ENCODE results near the gene EFNA5. TPM values are rescaled to one million over a fixed set of nuclear protein-coding genes. Genes with fewer than 3 reads are reported as not detected.

EFNA5 gene
- total and polyA plus RNA-seq, 5 donors from 2014 or later = 0.73 TPM; not detected in 4

DNA sequence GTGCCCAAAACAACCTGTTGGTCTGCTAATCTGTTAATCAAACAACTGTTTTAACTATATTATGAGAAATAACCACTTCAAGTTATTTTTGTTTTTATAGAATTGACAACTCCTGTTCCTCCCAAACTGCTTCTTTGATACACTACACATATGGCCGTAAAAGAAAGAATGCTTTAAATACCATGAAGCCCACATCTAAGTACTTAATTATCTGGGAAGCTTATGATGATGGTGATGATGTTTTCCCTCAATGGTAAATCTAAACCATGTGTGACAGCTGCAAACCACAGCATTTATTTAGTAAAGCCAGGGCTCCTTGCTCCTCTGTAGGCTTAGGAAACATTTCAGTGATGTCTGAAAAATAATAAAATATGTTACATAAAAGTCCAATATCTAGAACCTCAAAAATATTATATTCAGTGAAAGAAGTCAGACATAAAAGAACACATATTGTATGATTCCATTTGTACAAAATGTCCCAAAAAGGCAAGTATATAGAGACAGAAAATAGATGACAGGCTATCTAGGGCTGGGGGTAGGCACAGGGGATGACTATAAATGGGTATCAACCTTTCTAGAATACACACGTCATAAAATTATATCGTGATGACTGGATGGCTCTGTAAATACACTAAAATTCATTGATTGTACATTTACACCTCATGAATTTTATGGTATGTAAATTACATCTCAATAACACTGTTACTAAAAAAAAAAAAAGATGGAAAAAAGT, 154.1 kb downstream of the EFNA5 start:
- Mint-ChIP-seq H3K9me3 (peaks cover 0 to 5% (median 0%) of the 10 kb centered on the region in 7 donors), H3K36me3 (no peaks in the 10 kb centered on the region), H3K27ac (no peak overlapping the region), H3K4me1 (no peaks in the 10 kb centered on the region), H3K4me3 (no peak overlapping the region), H3K27me3 (no peaks in the 10 kb centered on the region)
- H3K4me1 ChIP-seq (ENCODE audit: control insufficient read depth, insufficient read depth, low read length, poor library complexity, severe bottlenecking) = no peaks in the 10 kb centered on the region
- no peaks in the 10 kb centered on the region for H3K36me3 ChIP-seq (ENCODE audit: control insufficient read depth, insufficient read depth, low read length)
- H3K27me3 ChIP-seq (ENCODE audit: control insufficient read depth, insufficient read depth, low read length) = no peaks in the 10 kb centered on the region
- ATAC-seq (ENCODE audit: low read depth in 2 of 2) (no peak), DNase-seq (no peak)
- H3K9me3 ChIP-seq (ENCODE audit: control insufficient read depth in 2 of 2, low read length in 2 of 2) = no peaks in the 10 kb centered on the region
- H3K4me3 ChIP-seq (ENCODE audit: low read depth, low read length) = no peak overlapping the region
- H3K27ac ChIP-seq (ENCODE audit: insufficient read depth, low read length, poor library complexity, severe bottlenecking) = no peak overlapping the region

DNA sequence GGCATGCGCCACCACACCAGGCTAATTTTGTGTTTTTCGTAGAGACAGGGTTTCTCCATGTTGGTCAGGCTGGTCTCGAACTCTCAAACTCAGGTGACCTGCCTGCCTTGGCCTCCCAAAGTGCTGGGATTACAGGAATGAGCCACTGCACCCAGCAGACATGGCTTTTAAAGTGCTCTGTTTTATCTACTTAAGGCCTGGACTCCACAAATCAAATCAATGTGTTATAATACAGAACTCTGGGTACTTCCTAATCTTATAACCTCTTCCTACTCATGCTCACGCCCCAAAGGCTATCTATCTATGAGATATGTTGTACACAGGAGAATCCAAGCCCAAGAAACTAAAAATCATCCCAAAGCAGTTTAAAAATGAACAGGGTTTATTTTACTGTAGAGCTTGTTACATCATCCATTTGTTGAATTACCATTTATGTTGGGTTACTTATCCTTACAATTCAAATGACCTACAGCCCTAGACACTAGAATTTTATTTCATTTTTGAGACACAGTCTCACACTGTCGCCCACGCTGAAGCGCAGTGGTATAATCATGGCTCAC, 155.1 kb downstream of the EFNA5 start:
- H3K4me3 Mint-ChIP-seq = no peak overlapping the region
- Histone ChIP-seq H3K4me3 (ENCODE audit: low read depth, low read length) (no peak overlapping the region), H3K9me3 (ENCODE audit: control insufficient read depth in 2 of 2, low read length in 2 of 2) (no peaks in the 10 kb centered on the region), H3K27ac (ENCODE audit: insufficient read depth, low read length, poor library complexity, severe bottlenecking) (no peak overlapping the region), H3K36me3 (ENCODE audit: control insufficient read depth, insufficient read depth, low read length) (no peaks in the 10 kb centered on the region), H3K27me3 (ENCODE audit: control insufficient read depth, insufficient read depth, low read length) (no peaks in the 10 kb centered on the region), H3K4me1 (ENCODE audit: control insufficient read depth, insufficient read depth, low read length, poor library complexity, severe bottlenecking) (no peaks in the 10 kb centered on the region)
- H3K4me1 Mint-ChIP-seq = no peaks in the 10 kb centered on the region
- no peak for ATAC-seq (ENCODE audit: low read depth in 2 of 2)
- no peak for DNase-seq
- peaks cover 0 to 5% (median 0%) of the 10 kb centered on the region in 7 donors for H3K9me3 Mint-ChIP-seq
- no peaks in the 10 kb centered on the region for H3K36me3 Mint-ChIP-seq
- H3K27me3 Mint-ChIP-seq = no peaks in the 10 kb centered on the region
- no peak overlapping the region for H3K27ac Mint-ChIP-seq

DNA sequence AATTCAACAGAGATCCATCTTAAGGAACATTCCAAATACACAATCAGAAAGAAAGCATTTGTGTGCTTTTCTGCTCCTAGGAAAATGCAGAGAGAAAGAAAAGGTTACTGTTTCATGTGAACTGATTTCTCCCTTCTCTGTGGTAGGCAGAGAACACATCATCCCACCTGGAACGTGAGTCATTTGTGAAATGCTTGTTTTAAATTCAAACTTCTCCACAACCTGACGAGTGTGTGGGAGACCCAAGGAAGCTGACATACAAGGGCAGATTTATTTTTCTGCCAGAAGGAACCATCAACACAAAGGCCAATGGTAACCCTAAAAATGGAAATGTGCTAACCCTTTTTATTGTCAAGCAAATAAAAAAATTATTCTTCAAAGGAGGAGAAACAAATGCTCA, 156.4 kb downstream of the EFNA5 start:
- Histone ChIP-seq H3K27ac (ENCODE audit: insufficient read depth, low read length, poor library complexity, severe bottlenecking) (no peak overlapping the region), H3K9me3 (ENCODE audit: control insufficient read depth in 2 of 2, low read length in 2 of 2) (no peaks in the 10 kb centered on the region), H3K36me3 (ENCODE audit: control insufficient read depth, insufficient read depth, low read length) (no peaks in the 10 kb centered on the region), H3K4me1 (ENCODE audit: control insufficient read depth, insufficient read depth, low read length, poor library complexity, severe bottlenecking) (no peaks in the 10 kb centered on the region), H3K4me3 (ENCODE audit: low read depth, low read length) (no peak overlapping the region), H3K27me3 (ENCODE audit: control insufficient read depth, insufficient read depth, low read length) (no peaks in the 10 kb centered on the region)
- no peak for ATAC-seq (ENCODE audit: low read depth in 2 of 2)
- Mint-ChIP-seq H3K27ac (no peak overlapping the region), H3K36me3 (no peaks in the 10 kb centered on the region), H3K4me1 (no peaks in the 10 kb centered on the region), H3K4me3 (no peak overlapping the region), H3K27me3 (no peaks in the 10 kb centered on the region), H3K9me3 (peaks cover 0 to 9% (median 0%) of the 10 kb centered on the region in 7 donors)
- DNase-seq = no peak

DNA sequence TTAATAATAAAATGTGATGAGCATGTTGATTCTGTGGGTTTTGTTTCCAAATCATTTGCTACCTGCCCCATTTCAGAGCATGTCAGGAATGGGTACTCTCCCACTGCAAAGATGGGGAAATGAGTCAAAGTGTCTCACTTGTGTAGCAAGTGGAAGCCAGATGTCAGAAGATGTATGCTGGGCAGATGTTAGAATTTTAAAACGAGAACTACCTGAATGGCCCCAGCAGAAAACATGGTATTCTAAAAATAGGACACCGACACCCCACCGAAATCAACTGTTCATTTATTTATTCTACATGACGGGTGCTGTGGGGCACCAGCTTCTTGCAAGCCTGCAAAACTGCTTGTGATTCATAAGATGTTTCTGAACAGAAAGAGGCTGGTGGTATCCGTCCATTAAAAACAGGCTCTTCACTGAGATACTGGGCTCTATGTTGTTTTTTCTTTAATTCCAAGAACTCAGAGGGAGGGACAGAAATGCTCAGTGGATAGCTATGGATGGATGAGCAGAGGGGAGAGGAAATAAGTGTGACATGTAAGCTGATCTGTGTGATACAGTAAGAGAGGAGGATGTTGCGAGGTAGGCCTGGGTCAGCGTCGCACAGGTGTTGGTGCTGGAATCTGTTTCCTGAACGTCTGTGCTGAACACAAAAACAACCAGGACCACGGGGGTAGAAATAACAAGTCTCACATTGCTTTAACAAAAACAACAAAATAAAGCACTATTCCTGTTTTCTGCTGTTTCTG, 157.2 kb downstream of the EFNA5 start:
- no peaks in the 10 kb centered on the region for H3K4me1 Mint-ChIP-seq
- DNase-seq = no peak
- Histone ChIP-seq H3K27me3 (ENCODE audit: control insufficient read depth, insufficient read depth, low read length) (no peaks in the 10 kb centered on the region), H3K27ac (ENCODE audit: insufficient read depth, low read length, poor library complexity, severe bottlenecking) (no peak overlapping the region), H3K4me1 (ENCODE audit: control insufficient read depth, insufficient read depth, low read length, poor library complexity, severe bottlenecking) (no peaks in the 10 kb centered on the region), H3K36me3 (ENCODE audit: control insufficient read depth, insufficient read depth, low read length) (no peaks in the 10 kb centered on the region), H3K9me3 (ENCODE audit: control insufficient read depth in 2 of 2, low read length in 2 of 2) (no peaks in the 10 kb centered on the region), H3K4me3 (ENCODE audit: low read depth, low read length) (no peak overlapping the region)
- H3K9me3 Mint-ChIP-seq = peaks cover 0 to 9% (median 0%) of the 10 kb centered on the region in 7 donors
- H3K36me3 Mint-ChIP-seq = no peaks in the 10 kb centered on the region
- H3K4me3 Mint-ChIP-seq = no peak overlapping the region
- H3K27me3 Mint-ChIP-seq = no peaks in the 10 kb centered on the region
- no peak overlapping the region for H3K27ac Mint-ChIP-seq
- ATAC-seq (ENCODE audit: low read depth in 2 of 2) = no peak

DNA sequence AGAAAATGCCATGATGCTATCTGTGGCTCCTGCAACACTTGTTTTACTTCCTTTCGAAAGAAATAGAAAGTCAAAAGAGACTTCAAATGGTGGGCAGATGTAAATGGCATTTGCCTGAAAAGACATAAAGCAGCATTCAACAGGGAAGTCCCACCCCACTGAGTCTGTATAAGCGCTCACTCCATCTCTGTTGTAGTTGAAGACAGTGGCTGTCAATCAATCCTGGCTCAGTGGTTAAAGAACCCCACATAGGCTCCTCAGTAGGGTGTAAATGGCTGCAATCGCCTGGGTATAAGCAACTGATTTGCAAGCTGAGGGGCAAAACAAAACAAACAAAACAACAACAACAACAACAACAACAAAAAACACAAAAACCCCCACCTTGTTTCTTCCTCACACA, 158.7 kb downstream of the EFNA5 start:
- H3K27ac ChIP-seq (ENCODE audit: insufficient read depth, low read length, poor library complexity, severe bottlenecking) = no peak overlapping the region
- ATAC-seq (ENCODE audit: low read depth in 2 of 2) (no peak), DNase-seq (no peak)
- no peaks in the 10 kb centered on the region for H3K4me1 Mint-ChIP-seq
- no peak overlapping the region for H3K4me3 Mint-ChIP-seq
- no peaks in the 10 kb centered on the region for H3K27me3 Mint-ChIP-seq
- H3K9me3 Mint-ChIP-seq = peaks cover 0 to 9% (median 0%) of the 10 kb centered on the region in 7 donors
- H3K36me3 Mint-ChIP-seq = no peaks in the 10 kb centered on the region
- H3K27me3 ChIP-seq (ENCODE audit: control insufficient read depth, insufficient read depth, low read length) = peaks cover 3% of the 10 kb centered on the region
- H3K4me3 ChIP-seq (ENCODE audit: low read depth, low read length) = no peak overlapping the region
- no peaks in the 10 kb centered on the region for H3K36me3 ChIP-seq (ENCODE audit: control insufficient read depth, insufficient read depth, low read length)
- H3K27ac Mint-ChIP-seq = no peak overlapping the region
- no peaks in the 10 kb centered on the region for H3K4me1 ChIP-seq (ENCODE audit: control insufficient read depth, insufficient read depth, low read length, poor library complexity, severe bottlenecking)
- H3K9me3 ChIP-seq (ENCODE audit: control insufficient read depth in 2 of 2, low read length in 2 of 2) = no peaks in the 10 kb centered on the region

DNA sequence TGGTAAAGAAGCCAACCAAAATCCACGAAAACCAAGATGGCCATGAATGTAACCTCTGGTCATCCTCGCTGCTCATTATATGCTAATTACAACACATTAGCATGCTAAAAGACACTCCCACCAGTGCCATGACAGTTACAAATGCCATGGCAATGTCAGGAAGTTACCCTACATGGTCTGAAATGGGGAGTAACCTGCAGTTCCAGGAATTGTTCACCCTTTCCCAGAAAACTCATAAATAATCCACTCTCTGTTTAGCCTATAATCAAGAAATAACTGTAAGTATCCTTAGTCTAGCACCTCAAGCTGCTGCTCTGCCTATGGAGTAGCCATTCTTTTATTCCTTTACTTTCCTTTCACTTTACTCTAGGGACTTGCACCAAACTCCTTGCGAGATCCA, 160.6 kb downstream of the EFNA5 start:
- no peak for ATAC-seq (ENCODE audit: low read depth in 2 of 2)

DNA sequence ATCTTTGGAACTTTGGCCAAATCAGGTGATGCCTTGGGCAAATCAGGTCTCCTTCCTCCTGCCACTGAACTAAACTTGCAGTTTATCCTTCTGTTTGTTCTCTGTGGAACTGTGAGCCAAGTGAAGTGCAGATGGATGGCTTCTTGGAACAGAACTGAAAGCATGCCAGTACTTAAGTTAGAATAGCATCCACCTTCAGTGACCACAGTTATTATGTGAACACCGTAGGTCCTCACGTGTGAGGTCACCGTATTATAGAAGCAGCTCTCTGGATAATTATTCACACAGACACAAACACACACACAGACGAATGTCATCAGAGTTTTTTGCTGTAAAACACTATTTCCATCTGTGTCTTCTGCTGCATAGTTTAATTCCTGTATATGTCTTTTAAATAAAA, 162.6 kb downstream of the EFNA5 start:
- no peak overlapping the region for H3K4me3 Mint-ChIP-seq
- H3K9me3 Mint-ChIP-seq = peaks cover 0 to 5% (median 0%) of the 10 kb centered on the region in 7 donors

More for the DNA sequence above, 160.6 kb downstream of the EFNA5 start:
- Histone ChIP-seq H3K4me3 (ENCODE audit: low read depth, low read length) (no peak overlapping the region), H3K9me3 (ENCODE audit: control insufficient read depth in 2 of 2, low read length in 2 of 2) (no peaks in the 10 kb centered on the region), H3K4me1 (ENCODE audit: control insufficient read depth, insufficient read depth, low read length, poor library complexity, severe bottlenecking) (no peaks in the 10 kb centered on the region), H3K36me3 (ENCODE audit: control insufficient read depth, insufficient read depth, low read length) (no peaks in the 10 kb centered on the region), H3K27ac (ENCODE audit: insufficient read depth, low read length, poor library complexity, severe bottlenecking) (no peak overlapping the region), H3K27me3 (ENCODE audit: control insufficient read depth, insufficient read depth, low read length) (peaks cover 5% of the 10 kb centered on the region)
- peaks cover 0 to 7% (median 0%) of the 10 kb centered on the region in 7 donors for H3K9me3 Mint-ChIP-seq
- H3K4me1 Mint-ChIP-seq = no peaks in the 10 kb centered on the region
- no peak overlapping the region for H3K4me3 Mint-ChIP-seq
- H3K27me3 Mint-ChIP-seq = no peaks in the 10 kb centered on the region
- no peaks in the 10 kb centered on the region for H3K36me3 Mint-ChIP-seq
- no peak overlapping the region for H3K27ac Mint-ChIP-seq
- DNase-seq = no peak

More for the DNA sequence above, 162.6 kb downstream of the EFNA5 start:
- Histone ChIP-seq H3K27ac (ENCODE audit: insufficient read depth, low read length, poor library complexity, severe bottlenecking) (no peak overlapping the region), H3K9me3 (ENCODE audit: control insufficient read depth in 2 of 2, low read length in 2 of 2) (no peaks in the 10 kb centered on the region), H3K36me3 (ENCODE audit: control insufficient read depth, insufficient read depth, low read length) (no peaks in the 10 kb centered on the region), H3K4me1 (ENCODE audit: control insufficient read depth, insufficient read depth, low read length, poor library complexity, severe bottlenecking) (no peaks in the 10 kb centered on the region), H3K27me3 (ENCODE audit: control insufficient read depth, insufficient read depth, low read length) (peaks cover 5% of the 10 kb centered on the region), H3K4me3 (ENCODE audit: low read depth, low read length) (no peak overlapping the region)
- DNase-seq = no peak
- no peak for ATAC-seq (ENCODE audit: low read depth in 2 of 2)
- no peak overlapping the region for H3K27ac Mint-ChIP-seq
- H3K4me1 Mint-ChIP-seq = no peaks in the 10 kb centered on the region
- no peaks in the 10 kb centered on the region for H3K27me3 Mint-ChIP-seq
- H3K36me3 Mint-ChIP-seq = no peaks in the 10 kb centered on the region

Data from CD4-positive, CD25-positive, alpha-beta regulatory T cell (primary cell).